ENCODE measurements around the gene CCDC190. TPM values are rescaled to one million over a fixed set of nuclear protein-coding genes. Genes with fewer than 3 reads are reported as not detected.

The CCDC190 gene
- total RNA-seq, 1 experiment from 2014 or later: not detected

DNA sequence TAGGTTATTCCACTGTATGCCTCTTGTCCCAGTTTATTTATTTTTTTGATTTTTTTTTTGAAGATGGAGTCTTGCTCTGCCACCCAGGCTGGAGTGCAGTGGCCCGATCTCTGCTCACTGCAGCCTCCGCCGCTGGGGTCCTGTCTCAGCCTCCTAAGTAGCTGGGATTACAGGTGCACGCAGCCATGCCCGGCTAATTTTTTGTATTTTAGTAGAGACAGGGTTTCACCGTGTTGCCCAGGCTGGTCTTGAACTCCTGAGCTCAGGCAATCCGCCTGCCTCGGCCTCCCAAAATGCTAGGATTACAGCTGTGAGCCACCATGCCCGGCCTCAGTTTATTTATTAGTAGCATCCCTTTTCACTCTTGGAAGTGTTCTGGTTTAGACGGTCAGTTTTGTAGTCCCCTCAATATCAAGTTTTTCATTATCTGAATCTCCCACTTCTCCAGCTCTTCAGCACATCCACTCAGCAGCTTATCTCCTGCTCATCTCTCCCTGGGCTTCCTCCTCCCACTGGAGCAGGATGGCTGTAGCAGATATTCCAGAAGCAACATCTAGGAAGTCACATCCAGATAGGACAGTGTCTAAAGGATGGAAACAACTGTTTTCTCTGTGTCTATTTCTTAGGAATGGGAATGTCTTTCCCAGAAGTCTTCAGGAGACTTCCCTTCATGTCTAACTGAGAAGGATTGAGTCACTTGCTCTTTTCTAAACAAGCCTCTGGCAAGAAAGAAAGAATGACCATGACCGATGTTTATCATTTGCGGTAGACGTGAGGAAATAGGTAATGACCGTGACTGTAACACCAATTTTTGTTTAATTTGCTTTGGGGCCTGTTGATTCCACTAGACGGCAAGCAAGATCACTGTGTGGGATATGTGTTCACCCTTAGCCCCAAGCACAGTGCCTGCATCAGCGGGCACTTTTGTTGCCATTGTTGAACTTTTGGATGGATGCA, 14.4 kb downstream of the CCDC190 start:
- H4K20me1 ChIP-seq (ENCODE audit: insufficient read depth): no peaks in the 10 kb centered on the region
- H3K79me2 ChIP-seq (ENCODE audit: low read depth): no peaks in the 10 kb centered on the region
- H3F3A ChIP-seq (ENCODE audit: insufficient read depth, low read depth): no peaks in the 10 kb centered on the region
- H3K36me3 ChIP-seq (ENCODE audit: low read depth): no peaks in the 10 kb centered on the region
- no peak for TF ChIP-seq EZH2 (IDR thresholded peaks at IDR 0.05; ENCODE audit: low read depth)
- TF ChIP-seq, protein P1, sequence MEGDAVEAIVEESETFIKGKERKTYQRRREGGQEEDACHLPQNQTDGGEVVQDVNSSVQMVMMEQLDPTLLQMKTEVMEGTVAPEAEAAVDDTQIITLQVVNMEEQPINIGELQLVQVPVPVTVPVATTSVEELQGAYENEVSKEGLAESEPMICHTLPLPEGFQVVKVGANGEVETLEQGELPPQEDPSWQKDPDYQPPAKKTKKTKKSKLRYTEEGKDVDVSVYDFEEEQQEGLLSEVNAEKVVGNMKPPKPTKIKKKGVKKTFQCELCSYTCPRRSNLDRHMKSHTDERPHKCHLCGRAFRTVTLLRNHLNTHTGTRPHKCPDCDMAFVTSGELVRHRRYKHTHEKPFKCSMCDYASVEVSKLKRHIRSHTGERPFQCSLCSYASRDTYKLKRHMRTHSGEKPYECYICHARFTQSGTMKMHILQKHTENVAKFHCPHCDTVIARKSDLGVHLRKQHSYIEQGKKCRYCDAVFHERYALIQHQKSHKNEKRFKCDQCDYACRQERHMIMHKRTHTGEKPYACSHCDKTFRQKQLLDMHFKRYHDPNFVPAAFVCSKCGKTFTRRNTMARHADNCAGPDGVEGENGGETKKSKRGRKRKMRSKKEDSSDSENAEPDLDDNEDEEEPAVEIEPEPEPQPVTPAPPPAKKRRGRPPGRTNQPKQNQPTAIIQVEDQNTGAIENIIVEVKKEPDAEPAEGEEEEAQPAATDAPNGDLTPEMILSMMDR (conservative IDR thresholded peaks at IDR 0.05): no peak
- no peaks in the 10 kb centered on the region for H3K4me1 ChIP-seq (replicated peaks; ENCODE audit: insufficient read depth)
- ChIA-PET CTCF (no interaction called here), POLR2A (ENCODE audit: unreplicated experiment) (no interaction called here)
- DNase-seq: no peak
- no peak overlapping the region for H3K4me3 ChIP-seq
- H3K9me2 ChIP-seq (ENCODE audit: insufficient read depth): no peaks in the 10 kb centered on the region
- no TSS peak for BruUV-seq (replicated peaks)
- intact Hi-C loops (cut with micrococcal nuclease; ENCODE audit: unreplicated experiment): loop anchor here (5.0 kb wide), 1 partner anchor 226 kb away; no protein-coding TSS in a partner anchor
- H3K4me2 ChIP-seq: no peak overlapping the region
- no peaks in the 10 kb centered on the region for H3K9me3 ChIP-seq (ENCODE audit: insufficient read depth, low read depth)
- H3K27me3 ChIP-seq (ENCODE audit: insufficient read depth, low read depth): no peaks in the 10 kb centered on the region
- H3K27ac ChIP-seq: no peak overlapping the region
- no peak overlapping the region for H2AFZ ChIP-seq

DNA sequence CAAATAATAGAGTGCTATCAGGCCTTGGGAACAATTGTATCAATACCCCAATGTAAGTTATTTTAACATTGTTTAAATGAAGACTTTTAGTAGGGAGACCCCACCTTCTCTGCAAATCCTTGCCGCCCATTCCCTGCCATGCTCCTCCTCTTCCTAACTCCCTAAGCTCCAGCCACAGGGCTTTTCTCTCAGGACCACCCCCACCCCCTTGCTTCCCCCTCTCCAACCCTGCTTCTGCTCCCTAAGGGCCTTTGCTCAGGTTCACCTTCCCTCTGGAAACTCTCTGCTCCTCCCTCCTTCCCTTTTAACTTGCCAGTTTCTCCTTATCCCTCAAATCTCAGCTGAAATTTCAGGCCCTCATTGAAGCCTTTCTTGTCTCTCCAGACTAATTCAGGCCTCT, 16.8 kb downstream of the CCDC190 start:
- Histone ChIP-seq H3K79me2 (ENCODE audit: low read depth) (no peaks in the 10 kb centered on the region), H3K4me2 (no peak overlapping the region), H4K20me1 (ENCODE audit: insufficient read depth) (no peaks in the 10 kb centered on the region), H3K27me3 (ENCODE audit: insufficient read depth, low read depth) (no peaks in the 10 kb centered on the region), H2AFZ (no peak overlapping the region), H3F3A (ENCODE audit: insufficient read depth, low read depth) (no peaks in the 10 kb centered on the region), H3K9me3 (ENCODE audit: insufficient read depth, low read depth) (0 out of 2 replicates have a peak, but pooled peaks cover 3% of the 10 kb centered on the region), H3K4me3 (no peak overlapping the region), H3K4me1 (replicated peaks; ENCODE audit: insufficient read depth) (no peaks in the 10 kb centered on the region), H3K9me2 (ENCODE audit: insufficient read depth) (no peaks in the 10 kb centered on the region), H3K36me3 (ENCODE audit: low read depth) (no peaks in the 10 kb centered on the region), H3K27ac (no peak overlapping the region)
- intact Hi-C loops (cut with micrococcal nuclease; ENCODE audit: unreplicated experiment): no loop called here
- no peak for DNase-seq
- ChIA-PET POLR2A (ENCODE audit: unreplicated experiment) (no interaction called here), CTCF (no interaction called here)
- BruUV-seq (replicated peaks): no TSS peak
- no peak for TF ChIP-seq EZH2 (IDR thresholded peaks at IDR 0.05; ENCODE audit: low read depth)
- TF ChIP-seq, protein P1 (conservative IDR thresholded peaks at IDR 0.05): no peak

DNA sequence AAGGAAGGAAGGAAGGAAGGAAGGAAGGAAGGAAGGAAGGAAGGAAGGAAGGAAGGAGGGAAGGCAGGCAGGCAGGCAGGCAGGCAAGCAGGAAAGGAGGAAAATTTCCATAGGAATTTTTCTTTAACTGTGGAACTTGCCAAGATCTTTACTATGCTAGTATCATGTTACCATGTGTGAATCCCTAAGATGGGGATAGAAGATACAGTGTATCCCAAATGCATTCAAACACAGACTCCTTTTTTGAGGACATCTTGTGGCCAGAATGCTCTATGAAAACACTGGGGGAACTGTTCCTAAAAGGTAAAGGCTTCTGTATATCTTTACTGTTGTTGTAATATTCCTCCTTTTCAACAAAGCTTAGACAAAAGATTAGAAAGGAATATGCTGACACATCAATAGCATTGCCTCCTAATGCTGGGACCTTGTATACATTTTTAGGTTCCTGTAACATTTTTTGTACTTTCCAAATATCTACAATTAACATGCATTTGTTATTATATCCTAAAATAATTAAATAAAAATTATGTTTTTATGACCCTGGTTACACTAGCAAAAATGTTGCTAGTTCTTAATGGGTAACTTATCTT, 20.6 kb downstream of the CCDC190 start:
- intact Hi-C loops (cut with micrococcal nuclease; ENCODE audit: unreplicated experiment): no loop called here
- CTCF ChIA-PET: no interaction called here

More for the DNA sequence above, 20.6 kb downstream of the CCDC190 start:
- H3K4me2 ChIP-seq: no peak overlapping the region
- TF ChIP-seq EZH2 (IDR thresholded peaks at IDR 0.05; ENCODE audit: low read depth): no peak
- TF ChIP-seq, protein P1 (conservative IDR thresholded peaks at IDR 0.05): no peak
- H4K20me1 ChIP-seq (ENCODE audit: insufficient read depth): no peaks in the 10 kb centered on the region
- H3K4me3 ChIP-seq: no peak overlapping the region
- H3K36me3 ChIP-seq (ENCODE audit: low read depth): no peaks in the 10 kb centered on the region
- H3K27ac ChIP-seq: no peak overlapping the region
- no peaks in the 10 kb centered on the region for H3K27me3 ChIP-seq (ENCODE audit: insufficient read depth, low read depth)
- H3F3A ChIP-seq (ENCODE audit: insufficient read depth, low read depth): no peaks in the 10 kb centered on the region
- H3K9me3 ChIP-seq (ENCODE audit: insufficient read depth, low read depth): peaks cover 12% of the 10 kb centered on the region; the same call in 1 of the 2 replicates
- no peak overlapping the region for H2AFZ ChIP-seq
- H3K79me2 ChIP-seq (ENCODE audit: low read depth): no peaks in the 10 kb centered on the region
- DNase-seq: no peak
- H3K9me2 ChIP-seq (ENCODE audit: insufficient read depth): no peaks in the 10 kb centered on the region
- POLR2A ChIA-PET (ENCODE audit: unreplicated experiment): no interaction called here
- no peaks in the 10 kb centered on the region for H3K4me1 ChIP-seq (replicated peaks; ENCODE audit: insufficient read depth)
- no TSS peak for BruUV-seq (replicated peaks)

Measured in PC-9 (cell line).